ENCODE data around the gene PARD3.

- TF ChIP-seq CTCF (IDR thresholded peaks at IDR 0.05) (no peak), POLR2A (IDR thresholded peaks at IDR 0.05) (no peak), EP300 (IDR thresholded peaks at IDR 0.05; ENCODE audit: low read depth) (no peak)
These were observed 74.8 kb downstream of the PARD3 start for GRCh38 chr10:34740321-34740720.
